ENCODE data around the gene MMP11.

The MMP11 gene

GRCh38 chr22:23775779-23776375 lies 3.2 kb downstream of the MMP11 start:
- DNase-seq (ENCODE audit: low read depth in 1 of 2, low spot score in 1 of 2), result no peak
- H3K4me3 ChIP-seq (replicated peaks; ENCODE audit: insufficient read depth, low read length), result no peak overlapping the region
- H3K27ac ChIP-seq (replicated peaks), result no peak overlapping the region
- H3K27me3 ChIP-seq (ENCODE audit: insufficient read depth, poor library complexity, severe bottlenecking), result peaks cover 17% of the 10 kb centered on the region
- TF ChIP-seq POLR2AphosphoS5 (IDR thresholded peaks at IDR 0.05; ENCODE audit: low read depth), result no peak
- no peak for TF ChIP-seq SPI1 (IDR thresholded peaks at IDR 0.05; ENCODE audit: borderline replicate concordance, low read depth)
- no peak for TF ChIP-seq CTCF (IDR thresholded peaks at IDR 0.05; ENCODE audit: insufficient read depth, low read length)
- TF ChIP-seq, protein P1, sequence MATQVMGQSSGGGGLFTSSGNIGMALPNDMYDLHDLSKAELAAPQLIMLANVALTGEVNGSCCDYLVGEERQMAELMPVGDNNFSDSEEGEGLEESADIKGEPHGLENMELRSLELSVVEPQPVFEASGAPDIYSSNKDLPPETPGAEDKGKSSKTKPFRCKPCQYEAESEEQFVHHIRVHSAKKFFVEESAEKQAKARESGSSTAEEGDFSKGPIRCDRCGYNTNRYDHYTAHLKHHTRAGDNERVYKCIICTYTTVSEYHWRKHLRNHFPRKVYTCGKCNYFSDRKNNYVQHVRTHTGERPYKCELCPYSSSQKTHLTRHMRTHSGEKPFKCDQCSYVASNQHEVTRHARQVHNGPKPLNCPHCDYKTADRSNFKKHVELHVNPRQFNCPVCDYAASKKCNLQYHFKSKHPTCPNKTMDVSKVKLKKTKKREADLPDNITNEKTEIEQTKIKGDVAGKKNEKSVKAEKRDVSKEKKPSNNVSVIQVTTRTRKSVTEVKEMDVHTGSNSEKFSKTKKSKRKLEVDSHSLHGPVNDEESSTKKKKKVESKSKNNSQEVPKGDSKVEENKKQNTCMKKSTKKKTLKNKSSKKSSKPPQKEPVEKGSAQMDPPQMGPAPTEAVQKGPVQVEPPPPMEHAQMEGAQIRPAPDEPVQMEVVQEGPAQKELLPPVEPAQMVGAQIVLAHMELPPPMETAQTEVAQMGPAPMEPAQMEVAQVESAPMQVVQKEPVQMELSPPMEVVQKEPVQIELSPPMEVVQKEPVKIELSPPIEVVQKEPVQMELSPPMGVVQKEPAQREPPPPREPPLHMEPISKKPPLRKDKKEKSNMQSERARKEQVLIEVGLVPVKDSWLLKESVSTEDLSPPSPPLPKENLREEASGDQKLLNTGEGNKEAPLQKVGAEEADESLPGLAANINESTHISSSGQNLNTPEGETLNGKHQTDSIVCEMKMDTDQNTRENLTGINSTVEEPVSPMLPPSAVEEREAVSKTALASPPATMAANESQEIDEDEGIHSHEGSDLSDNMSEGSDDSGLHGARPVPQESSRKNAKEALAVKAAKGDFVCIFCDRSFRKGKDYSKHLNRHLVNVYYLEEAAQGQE (IDR thresholded peaks at IDR 0.05; ENCODE audit: insufficient replicate concordance, low read depth), result no peak
- TF ChIP-seq GABPA (IDR thresholded peaks at IDR 0.05; ENCODE audit: low read depth), result no peak

- TF ChIP-seq SPI1 (IDR thresholded peaks at IDR 0.05; ENCODE audit: borderline replicate concordance, low read depth), result no peak
- TF ChIP-seq CTCF (IDR thresholded peaks at IDR 0.05; ENCODE audit: insufficient read depth, low read length), result no peak
- no peak overlapping the region for H3K4me3 ChIP-seq (replicated peaks; ENCODE audit: insufficient read depth, low read length)
- no peak overlapping the region for H3K27ac ChIP-seq (replicated peaks)
- H3K27me3 ChIP-seq (ENCODE audit: insufficient read depth, poor library complexity, severe bottlenecking), result peaks cover 11% of the 10 kb centered on the region
- no peak for DNase-seq (ENCODE audit: low read depth in 1 of 2, low spot score in 1 of 2)
These were observed 5.3 kb downstream of the MMP11 start for GRCh38 chr22:23777776-23778576.

GRCh38 chr22:23778577-23778900 lies 5.9 kb downstream of the MMP11 start:
- Histone ChIP-seq H3K4me3 (replicated peaks; ENCODE audit: insufficient read depth, low read length) (no peak overlapping the region), H3K27me3 (ENCODE audit: insufficient read depth, poor library complexity, severe bottlenecking) (peaks cover 5% of the 10 kb centered on the region), H3K27ac (replicated peaks) (no peak overlapping the region)
- TF ChIP-seq, protein P1 (IDR thresholded peaks at IDR 0.05; ENCODE audit: insufficient replicate concordance, low read depth), result no peak
- no peak for TF ChIP-seq SPI1 (IDR thresholded peaks at IDR 0.05; ENCODE audit: borderline replicate concordance, low read depth)
- TF ChIP-seq CTCF (IDR thresholded peaks at IDR 0.05; ENCODE audit: insufficient read depth, low read length), result no peak
- no peak for TF ChIP-seq POLR2AphosphoS5 (IDR thresholded peaks at IDR 0.05; ENCODE audit: low read depth)
- no peak for TF ChIP-seq GABPA (IDR thresholded peaks at IDR 0.05; ENCODE audit: low read depth)
- DNase-seq (ENCODE audit: low read depth in 1 of 2, low spot score in 1 of 2), result no peak

Measured in HL-60 (cell line).